Measurements from ENCODE around the gene ADCY3.

DNA sequence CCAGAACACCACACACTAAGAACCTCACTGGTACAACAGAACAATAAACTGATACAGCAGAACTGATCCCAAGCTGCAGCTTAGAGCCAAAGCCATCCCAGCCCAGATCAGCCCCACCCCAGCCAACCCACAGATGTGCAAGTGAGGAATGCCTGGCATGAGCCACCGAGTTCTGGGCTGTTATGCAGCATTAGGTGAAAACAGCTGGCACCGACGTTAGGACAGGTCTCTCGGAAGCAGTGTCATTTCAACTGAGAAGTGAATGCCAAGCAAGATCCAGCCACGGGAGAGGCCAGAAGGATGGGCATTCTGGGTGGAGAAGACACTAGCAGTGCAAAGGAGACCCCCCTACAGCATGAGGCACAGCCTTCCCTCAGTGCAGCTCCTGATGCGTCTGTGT lies 38.9 kb downstream of the ADCY3 start:
- no peak for TF ChIP-seq CTCF (conservative IDR thresholded peaks at IDR 0.05; ENCODE audit: low read length)
- TF ChIP-seq EZH2phosphoT487 (IDR thresholded peaks at IDR 0.05; ENCODE audit: borderline replicate concordance): no peak

Measured in Loucy (cell line).